Peyer's patch (tissue), 4 donors: Measurements from ENCODE around the gene DACT3. TPM values are rescaled to one million over a fixed set of nuclear protein-coding genes. Genes with fewer than 3 reads are reported as not detected.

Experiments
- DNase-seq, 3 donors: peaks; one replicate each; pipeline ENCODE4 v3.0.0-alpha.2; 2017 to 2019
- H3K27ac ChIP-seq, 4 donors: fragments of 200-600 bp; sonication (generic); one replicate each; pipeline ENCODE4 v1.5.1; 2016 to 2019
- H3K27me3 ChIP-seq, 2 donors: fragments of 200-600 bp; sonication (generic); one replicate each; pipeline ENCODE4 v1.5.1; 2019
- H3K36me3 ChIP-seq, 3 donors: fragments of 200-600 bp; sonication (generic); one replicate each; pipeline ENCODE4 v1.5.1; 2016 to 2019
- H3K4me1 ChIP-seq, 4 donors: fragments of 200-600 bp; sonication (generic); one replicate each; pipeline ENCODE4 v1.5.1; 2016 to 2019
- H3K4me3 ChIP-seq, 4 donors: fragments of 200-600 bp; sonication (generic); 1 replicate in 3 of 4; 2 replicates in 1 of 4; pipeline ENCODE4 v1.5.1; 2016 to 2019; ENCODE audit warnings: mild to moderate bottlenecking in 1 of 4
- H3K9me3 ChIP-seq, 4 donors: fragments of 200-600 bp; sonication (generic); one replicate each; pipeline ENCODE4 v1.5.1; 2016 to 2019; ENCODE audit warnings: mild to moderate bottlenecking in 1 of 4
- POLR2A ChIP-seq, 2 donors: fragments of 450-650 bp; IDR thresholded peaks; one replicate each; pipeline ENCODE4 v1.5.1; 2017; ENCODE audit warnings: antibody characterized with exemption in 2 of 2, mild to moderate bottlenecking in 2 of 2, moderate library complexity in 2 of 2
- total RNA-seq, 4 donors: library from RNA; depleted of rRNA; stranded (reverse); fragments of >200 nt; gene quantifications; one replicate each; pipeline ENCODE4 v1.1.0, GENCODE V29; 2016
- TF ChIP-seq, protein P1 (sequence below), 6 experiments: fragments of 450-650 bp in 4 of 6; fragments of 200-600 bp in 2 of 6; sonication (generic) in 1 of 6; IDR thresholded peaks; one replicate each; pipeline ENCODE4 v1.5.1; 2017 to 2019; ENCODE audit warnings: antibody characterized with exemption in 6 of 6, mild to moderate bottlenecking in 3 of 6, moderate library complexity in 1 of 6

DACT3 gene
- total RNA-seq, 4 donors from 2014 or later = 0.53 to 2.3 (median 1.4) TPM

DNA sequence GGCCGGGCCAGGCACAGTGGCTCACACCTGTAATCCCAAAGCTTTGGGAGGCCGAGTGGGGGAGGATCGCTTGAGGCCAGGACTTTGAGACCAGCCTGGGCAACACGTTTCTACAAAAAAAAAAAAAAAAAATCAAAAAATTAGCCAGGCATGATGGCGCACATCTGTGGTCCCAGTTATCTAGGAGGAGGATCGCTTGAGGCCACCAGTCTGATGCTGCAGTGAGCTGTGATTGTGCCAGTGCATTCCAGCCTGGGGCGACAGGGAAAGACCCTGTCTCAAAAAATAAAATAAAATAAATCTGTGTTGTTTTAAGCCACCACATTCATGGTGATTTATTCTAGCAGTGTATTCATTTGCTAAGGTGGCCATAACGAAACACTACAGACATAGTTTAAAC, 4.1 kb upstream of the DACT3 start:
- TF ChIP-seq POLR2A (IDR thresholded peaks at IDR 0.05) = no peak
- TF ChIP-seq, protein P1, sequence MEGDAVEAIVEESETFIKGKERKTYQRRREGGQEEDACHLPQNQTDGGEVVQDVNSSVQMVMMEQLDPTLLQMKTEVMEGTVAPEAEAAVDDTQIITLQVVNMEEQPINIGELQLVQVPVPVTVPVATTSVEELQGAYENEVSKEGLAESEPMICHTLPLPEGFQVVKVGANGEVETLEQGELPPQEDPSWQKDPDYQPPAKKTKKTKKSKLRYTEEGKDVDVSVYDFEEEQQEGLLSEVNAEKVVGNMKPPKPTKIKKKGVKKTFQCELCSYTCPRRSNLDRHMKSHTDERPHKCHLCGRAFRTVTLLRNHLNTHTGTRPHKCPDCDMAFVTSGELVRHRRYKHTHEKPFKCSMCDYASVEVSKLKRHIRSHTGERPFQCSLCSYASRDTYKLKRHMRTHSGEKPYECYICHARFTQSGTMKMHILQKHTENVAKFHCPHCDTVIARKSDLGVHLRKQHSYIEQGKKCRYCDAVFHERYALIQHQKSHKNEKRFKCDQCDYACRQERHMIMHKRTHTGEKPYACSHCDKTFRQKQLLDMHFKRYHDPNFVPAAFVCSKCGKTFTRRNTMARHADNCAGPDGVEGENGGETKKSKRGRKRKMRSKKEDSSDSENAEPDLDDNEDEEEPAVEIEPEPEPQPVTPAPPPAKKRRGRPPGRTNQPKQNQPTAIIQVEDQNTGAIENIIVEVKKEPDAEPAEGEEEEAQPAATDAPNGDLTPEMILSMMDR (IDR thresholded peaks at IDR 0.05) = no peak
- no peaks in the 10 kb centered on the region for H3K36me3 ChIP-seq
- H3K9me3 ChIP-seq = no peaks in the 10 kb centered on the region
- peaks cover 2 to 6% of the 10 kb centered on the region in 2 donors for H3K27me3 ChIP-seq
- DNase-seq = no peak
- H3K4me3 ChIP-seq = no peak overlapping the region
- no peak overlapping the region for H3K27ac ChIP-seq
- H3K4me1 ChIP-seq = peaks cover 0 to 15% (median 7%) of the 10 kb centered on the region in 4 donors

DNA sequence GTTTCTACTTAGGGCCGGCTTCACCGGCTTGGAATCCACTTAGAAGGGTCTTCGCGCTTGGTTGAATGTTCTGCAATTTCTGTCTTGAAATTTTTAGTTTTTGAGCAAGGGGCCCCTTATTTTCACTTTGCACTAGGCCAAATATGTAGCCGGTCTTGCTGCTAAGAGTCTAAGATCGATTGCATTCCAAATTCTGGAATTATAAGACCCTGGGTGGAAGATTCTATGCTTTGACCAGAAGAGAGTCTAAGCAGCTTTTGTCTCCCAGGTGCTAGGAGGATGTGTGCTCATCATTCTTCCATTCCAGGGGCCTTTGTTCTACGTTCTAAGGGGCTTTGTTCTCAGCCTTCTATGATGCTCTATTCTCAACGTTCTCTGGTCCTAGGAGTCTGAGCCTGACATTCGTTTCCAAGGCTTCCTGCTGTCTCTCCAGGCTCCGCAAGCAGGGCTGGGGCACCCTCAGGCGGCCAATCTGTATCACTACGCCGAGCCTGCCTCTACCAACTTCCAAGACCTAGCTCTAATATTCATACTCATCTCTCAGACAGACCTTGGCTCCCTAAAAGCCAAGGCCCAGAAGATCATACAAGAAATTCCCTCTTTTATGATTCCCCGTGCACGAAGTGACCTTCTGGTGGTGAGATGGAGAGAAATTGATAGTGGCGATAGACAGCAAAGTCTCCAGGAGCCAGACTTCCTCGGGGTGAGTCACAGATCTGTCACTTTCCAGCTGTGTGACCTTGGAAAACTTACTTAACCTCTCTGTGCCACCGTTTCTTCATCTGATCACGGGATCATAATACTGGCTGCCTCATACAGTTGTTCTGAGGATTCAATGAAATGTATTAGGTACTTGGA, 982 bp upstream of the DACT3 start:
- H3K27ac ChIP-seq = peak overlapping the region; percentile 9 to 75 (median 65)

DNA sequence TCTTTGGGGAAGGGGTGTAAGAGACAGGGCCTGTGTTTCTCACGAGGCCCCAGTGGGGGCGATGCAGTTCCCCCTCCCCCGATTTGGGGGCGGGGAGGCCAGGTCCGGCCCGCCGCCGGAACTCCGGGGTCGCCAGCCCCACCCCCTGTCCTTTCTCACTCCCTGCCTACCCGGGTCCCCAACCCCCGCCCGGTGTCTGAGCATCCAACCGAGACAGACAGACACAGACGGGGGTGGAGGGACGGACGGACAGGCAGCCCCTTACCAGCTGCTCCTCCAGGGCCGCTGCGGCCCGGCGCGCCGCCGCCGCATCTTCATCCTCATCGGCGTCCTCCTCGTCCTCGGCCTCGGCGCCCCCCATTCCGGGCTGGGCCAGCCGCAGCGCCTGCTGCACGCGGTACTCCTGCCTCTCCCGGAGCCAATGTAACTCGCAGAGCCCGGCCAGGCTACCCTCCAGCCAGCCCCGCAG, 397 bp downstream of the DACT3 start:
- H3K36me3 ChIP-seq = no peaks in the 10 kb centered on the region
- TF ChIP-seq, protein P1 (IDR thresholded peaks at IDR 0.05) = no peak
- TF ChIP-seq POLR2A (IDR thresholded peaks at IDR 0.05) = no peak
- peaks cover 3 to 19% of the 10 kb centered on the region in 2 donors for H3K27me3 ChIP-seq
- H3K27ac ChIP-seq = peak overlapping the region in 3 of 4 donors; percentile 59 to 74 (median 68)
- peak overlapping the region; percentile 34 to 59 (median 58) for H3K4me3 ChIP-seq
- H3K4me1 ChIP-seq = peaks cover 0 to 26% (median 14%) of the 10 kb centered on the region in 4 donors
- no peak for DNase-seq
- no peaks in the 10 kb centered on the region for H3K9me3 ChIP-seq

More for the DNA sequence above, 982 bp upstream of the DACT3 start:
- peak; percentile 81 to 92 (median 83) for DNase-seq
- H3K36me3 ChIP-seq = no peaks in the 10 kb centered on the region
- TF ChIP-seq, protein P1 (IDR thresholded peaks at IDR 0.05) = peak; percentile 79 to 95 (median 90)
- no peak for TF ChIP-seq POLR2A (IDR thresholded peaks at IDR 0.05)
- peak overlapping the region; percentile 23 to 58 (median 42) for H3K4me3 ChIP-seq
- H3K27me3 ChIP-seq = peaks cover 3 to 19% of the 10 kb centered on the region in 2 donors
- peaks cover 0 to 26% (median 14%) of the 10 kb centered on the region in 4 donors for H3K4me1 ChIP-seq
- H3K9me3 ChIP-seq = no peaks in the 10 kb centered on the region

DNA sequence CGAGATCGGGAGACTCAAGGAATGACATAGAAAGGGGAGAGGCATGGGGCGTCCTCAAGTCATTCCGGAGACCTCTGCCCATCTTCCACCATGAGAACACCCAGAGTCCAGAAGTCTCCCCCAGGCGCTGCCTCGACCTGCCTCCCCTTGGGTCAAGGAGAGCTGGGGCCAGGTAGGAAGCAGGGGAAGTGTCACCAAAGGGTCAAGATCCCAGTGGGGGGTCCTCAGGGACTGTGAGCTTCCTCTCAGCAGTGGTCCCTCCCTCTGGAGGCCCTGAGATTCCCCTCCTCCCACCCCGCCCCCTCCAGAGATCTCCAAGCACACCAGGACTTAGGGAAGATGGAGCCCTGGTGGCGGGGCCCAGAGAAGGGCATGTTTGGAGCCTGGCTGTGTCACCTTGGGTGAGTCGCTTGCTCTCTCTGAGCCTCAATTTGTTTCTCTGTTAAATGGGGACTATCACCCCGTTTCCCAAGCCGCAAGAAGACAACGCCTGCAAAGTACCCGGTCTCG, 919 bp downstream of the DACT3 start:
- H3K4me3 ChIP-seq = peak overlapping the region; percentile 34 to 59 (median 58)
- H3K36me3 ChIP-seq = no peaks in the 10 kb centered on the region
- peak overlapping the region in 3 of 4 donors; percentile 59 to 74 (median 68) for H3K27ac ChIP-seq
- no peak for DNase-seq
- H3K27me3 ChIP-seq = peaks cover 3 to 19% of the 10 kb centered on the region in 2 donors
- peaks cover 0 to 26% (median 14%) of the 10 kb centered on the region in 4 donors for H3K4me1 ChIP-seq
- no peaks in the 10 kb centered on the region for H3K9me3 ChIP-seq
- TF ChIP-seq POLR2A (IDR thresholded peaks at IDR 0.05) = no peak
- TF ChIP-seq, protein P1 (IDR thresholded peaks at IDR 0.05) = no peak

DNA sequence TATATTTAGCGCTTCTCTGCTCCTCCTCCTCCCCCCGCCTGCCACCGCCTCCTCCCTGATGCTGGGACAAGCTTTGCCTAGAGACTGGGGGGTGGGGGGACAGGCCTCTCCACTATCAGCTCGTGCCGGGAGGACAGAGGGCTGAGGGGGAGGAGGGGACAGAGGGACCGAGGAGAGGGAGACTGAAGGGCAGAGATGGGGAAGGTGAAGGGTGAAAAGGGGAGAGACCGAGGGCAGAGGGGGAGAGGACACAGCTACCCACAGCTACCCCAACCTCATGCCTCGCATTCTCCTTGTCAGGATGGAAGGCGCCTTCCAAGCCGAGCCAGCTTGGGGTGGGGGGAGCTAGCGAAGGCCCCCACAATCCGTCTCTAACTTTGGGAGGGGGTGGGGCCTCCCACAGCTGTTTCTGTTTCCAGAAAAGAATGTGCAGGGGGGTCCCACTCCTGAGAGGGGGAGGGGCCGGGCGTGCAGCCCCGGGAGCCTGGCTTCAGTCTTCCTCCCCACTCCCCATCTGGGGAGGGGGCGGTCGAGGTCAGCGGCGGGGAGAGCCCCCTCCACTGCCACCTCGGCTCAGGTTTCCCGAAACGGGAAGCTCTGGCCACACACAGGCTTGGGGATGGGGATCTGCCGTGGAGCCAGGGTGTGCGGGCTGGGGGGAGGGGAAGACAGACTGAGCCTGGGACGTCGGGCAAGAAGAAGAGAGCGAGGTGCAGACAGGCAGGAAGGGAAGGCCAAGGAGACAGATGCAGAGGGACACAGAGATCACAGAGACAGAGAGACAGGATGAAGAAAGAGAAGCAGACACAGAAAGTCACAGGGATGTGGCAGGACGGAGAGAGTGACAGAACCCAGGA, 1.6 kb downstream of the DACT3 start:
- no peak for TF ChIP-seq POLR2A (IDR thresholded peaks at IDR 0.05)
- TF ChIP-seq, protein P1 (IDR thresholded peaks at IDR 0.05) = no peak
- no peaks in the 10 kb centered on the region for H3K9me3 ChIP-seq
- H3K27me3 ChIP-seq = peaks cover 3 to 19% of the 10 kb centered on the region in 2 donors
- H3K27ac ChIP-seq = peak overlapping the region in 3 of 4 donors; percentile 59 to 74 (median 68)
- H3K4me1 ChIP-seq = peaks cover 0 to 26% (median 14%) of the 10 kb centered on the region in 4 donors
- DNase-seq = no peak
- peak overlapping the region in 3 of 4 donors; percentile 58 to 59 (median 58) for H3K4me3 ChIP-seq
- no peaks in the 10 kb centered on the region for H3K36me3 ChIP-seq
